ENCODE data around the gene TAS1R3.

TAS1R3 gene

GRCh38 chr1:1340791-1341548, 9.9 kb downstream of the TAS1R3 start:
- no peak for DNase-seq

GRCh38 chr1:1341549-1342021, 10.5 kb downstream of the TAS1R3 start:
- DNase-seq = no peak

GRCh38 chr1:1342061-1342562, 11.0 kb downstream of the TAS1R3 start:
- DNase-seq = no peak

- DNase-seq = no peak
These were observed 11.6 kb downstream of the TAS1R3 start for GRCh38 chr1:1342584-1343115.

- DNase-seq = no peak
These were observed 12.8 kb downstream of the TAS1R3 start for GRCh38 chr1:1343811-1344421.

GRCh38 chr1:1344655-1345361, 13.7 kb downstream of the TAS1R3 start:
- peak; percentile 46 to 72 for DNase-seq

GRCh38 chr1:1345384-1345783, 14.3 kb downstream of the TAS1R3 start:
- DNase-seq = no peak

GRCh38 chr1:1345860-1346500, 14.9 kb downstream of the TAS1R3 start:
- no peak for DNase-seq

GRCh38 chr1:1346501-1346890, 15.4 kb downstream of the TAS1R3 start:
- no peak for DNase-seq

- no peak for DNase-seq
These were observed 16.0 kb downstream of the TAS1R3 start for GRCh38 chr1:1347026-1347595.

GRCh38 chr1:1347663-1348419, 16.8 kb downstream of the TAS1R3 start:
- DNase-seq = no peak

- DNase-seq = no peak
These were observed 17.6 kb downstream of the TAS1R3 start for GRCh38 chr1:1348420-1349255.

- DNase-seq = peak; percentile 52 to 79
These were observed 18.4 kb downstream of the TAS1R3 start, which contains the start of gene DVL1 for GRCh38 chr1:1349256-1350012. Gene DVL1 (minus strand): TSS chr1:1349418. CDS start chr1:1349065, 353 bp downstream.

- DNase-seq = no peak
These were observed 20.7 kb downstream of the TAS1R3 start for GRCh38 chr1:1351511-1352427.

GRCh38 chr1:1352786-1353388, 21.8 kb downstream of the TAS1R3 start:
- no peak for DNase-seq

GRCh38 chr1:1353389-1354151, 22.5 kb downstream of the TAS1R3 start:
- DNase-seq = no peak
